Spleen (tissue), 7 donors: ENCODE data around the gene CDIPT.

Source experiments
- POLR2A ChIP-seq, 3 donors: fragments of 450-650 bp; IDR thresholded peaks; one replicate each; pipeline ENCODE4 v1.5.1; 2017; ENCODE audit warnings: antibody characterized with exemption in 3 of 3, mild to moderate bottlenecking in 1 of 3
- POLR2AphosphoS5 ChIP-seq, 3 donors: sonication (generic); formaldehyde crosslinking; IDR thresholded peaks; one replicate each; pipeline ENCODE4 v1.5.1; 2017; ENCODE audit warnings: antibody characterized with exemption in 3 of 3
- TF ChIP-seq, protein P1 (sequence below), 11 experiments: fragments of 200-600 bp in 7 of 11; fragments of 450-650 bp in 4 of 11; sonication (generic) in 4 of 11; IDR thresholded peaks in 8 of 11; conservative IDR thresholded peaks in 3 of 11; 1 replicate in 7 of 11; 2 replicates in 4 of 11; pipeline versions ENCODE4 v1.4.0 to v1.8.0; 2016 to 2021; ENCODE audit warnings: antibody characterized with exemption in 11 of 11, inconsistent platforms in 4 of 11, mild to moderate bottlenecking in 1 of 11
- donor health status: DM: no; HTN: no; CAD: no; lungs with moderate emphysema.
- donor health status: DM: no; HTN: no; CAD: no.
- donor health status: DM: no; HTN: no; CAD: no.

GRCh38 chr16:29816694-29817441 is 46.2 kb downstream of the CDIPT start:
- TF ChIP-seq, protein P1, sequence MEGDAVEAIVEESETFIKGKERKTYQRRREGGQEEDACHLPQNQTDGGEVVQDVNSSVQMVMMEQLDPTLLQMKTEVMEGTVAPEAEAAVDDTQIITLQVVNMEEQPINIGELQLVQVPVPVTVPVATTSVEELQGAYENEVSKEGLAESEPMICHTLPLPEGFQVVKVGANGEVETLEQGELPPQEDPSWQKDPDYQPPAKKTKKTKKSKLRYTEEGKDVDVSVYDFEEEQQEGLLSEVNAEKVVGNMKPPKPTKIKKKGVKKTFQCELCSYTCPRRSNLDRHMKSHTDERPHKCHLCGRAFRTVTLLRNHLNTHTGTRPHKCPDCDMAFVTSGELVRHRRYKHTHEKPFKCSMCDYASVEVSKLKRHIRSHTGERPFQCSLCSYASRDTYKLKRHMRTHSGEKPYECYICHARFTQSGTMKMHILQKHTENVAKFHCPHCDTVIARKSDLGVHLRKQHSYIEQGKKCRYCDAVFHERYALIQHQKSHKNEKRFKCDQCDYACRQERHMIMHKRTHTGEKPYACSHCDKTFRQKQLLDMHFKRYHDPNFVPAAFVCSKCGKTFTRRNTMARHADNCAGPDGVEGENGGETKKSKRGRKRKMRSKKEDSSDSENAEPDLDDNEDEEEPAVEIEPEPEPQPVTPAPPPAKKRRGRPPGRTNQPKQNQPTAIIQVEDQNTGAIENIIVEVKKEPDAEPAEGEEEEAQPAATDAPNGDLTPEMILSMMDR (IDR thresholded peaks at IDR 0.05 in 8 of 11, conservative IDR thresholded peaks at IDR 0.05 in 3 of 11) = no peak
- no peak for TF ChIP-seq POLR2A (IDR thresholded peaks at IDR 0.05)
- peak in 1 of 3 donors; percentile 5 for TF ChIP-seq POLR2AphosphoS5 (IDR thresholded peaks at IDR 0.05)
